HG03520 (cell line): ENCODE data around the gene SUFU.

Experiments
- ATAC-seq: cut with Tn5 transposase; IDR thresholded peaks from one replicate; pipeline ENCODE4 v1.9.1; 2021; ENCODE audit warnings: mild to moderate bottlenecking, moderate library complexity; ENCODE audit not compliant: unreplicated experiment

SUFU gene

DNA sequence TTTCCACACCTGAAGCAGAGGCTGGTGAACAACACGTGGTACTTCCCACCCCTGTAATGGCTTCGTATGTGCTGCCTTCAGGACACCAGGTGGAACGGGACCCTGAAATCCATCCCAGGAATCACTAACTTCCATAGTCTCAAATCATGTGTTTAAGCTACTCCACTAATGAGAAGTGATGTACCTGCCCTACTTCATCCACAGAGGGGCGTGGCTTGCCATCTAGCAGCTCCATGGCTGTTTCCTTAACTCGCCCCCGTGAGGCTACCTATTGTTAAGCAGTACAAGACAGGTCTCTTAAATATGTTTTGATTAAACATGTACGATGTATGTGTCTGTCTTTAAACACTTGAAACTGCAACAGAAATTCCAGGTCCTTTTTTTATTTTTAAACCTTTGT lies 178.6 kb downstream of the SUFU start:
- ATAC-seq: no peak

DNA sequence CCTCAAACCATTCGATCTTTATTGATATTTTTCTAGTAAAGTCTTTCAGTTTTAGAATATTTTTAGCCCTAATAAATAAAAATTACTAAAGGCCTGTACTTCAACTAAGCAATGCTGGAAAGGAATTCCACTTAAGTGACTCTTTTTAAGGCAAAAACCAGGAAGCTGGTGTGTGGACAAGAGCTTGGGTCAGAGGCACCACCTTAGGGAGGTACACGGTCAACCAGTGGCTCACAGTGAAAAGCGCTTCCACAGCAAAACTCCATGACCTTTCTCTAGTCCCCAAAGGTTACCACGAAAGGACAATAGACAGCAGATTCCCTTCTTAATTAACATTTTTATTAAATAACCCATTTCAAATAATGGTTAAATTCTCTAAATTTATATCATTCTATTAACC lies 179.2 kb downstream of the SUFU start:
- ATAC-seq: no peak
